ENCODE results near the gene APOB.

APOB gene

DNA sequence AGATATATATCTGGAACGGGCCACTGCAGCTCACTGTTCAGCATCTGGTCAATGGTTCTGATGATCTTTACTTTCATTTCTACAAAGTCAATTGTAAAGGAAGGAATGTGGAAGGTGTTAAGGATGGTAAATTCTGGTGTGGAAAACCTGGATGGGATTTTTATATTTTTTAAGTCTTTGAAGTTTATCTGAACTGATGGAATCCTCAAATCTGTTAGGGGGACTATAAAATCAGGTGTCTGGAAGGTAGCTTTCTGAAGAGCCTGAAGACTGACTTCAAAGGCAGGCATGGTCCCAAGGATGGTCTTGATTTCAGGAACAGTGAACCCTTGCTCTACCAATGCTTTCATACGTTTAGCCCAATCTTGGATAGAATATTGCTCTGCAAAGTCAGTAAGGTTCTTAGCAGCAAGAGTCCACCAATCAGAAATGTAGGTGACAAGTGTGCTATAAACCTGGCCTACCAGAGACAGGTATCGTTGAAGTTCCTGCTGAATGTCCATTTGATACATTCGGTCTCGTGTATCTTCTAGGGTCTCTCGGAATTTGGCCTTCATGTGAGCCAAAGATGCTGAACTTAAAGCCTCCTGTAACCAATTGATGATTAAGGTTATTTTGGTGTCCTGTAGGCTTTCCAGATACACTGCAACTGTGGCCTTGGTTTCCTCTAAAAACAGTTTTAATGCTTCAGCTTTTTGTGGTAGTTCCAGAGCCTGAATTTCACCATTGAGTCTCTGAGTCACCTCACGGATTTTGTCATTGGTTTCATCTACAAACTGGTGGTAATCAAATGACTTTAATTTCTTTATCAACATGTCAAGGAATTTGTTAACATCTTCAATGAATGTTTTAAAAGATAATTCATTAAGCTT is 34.8 kb downstream of the APOB start:
- Histone ChIP-seq H3K36me3 (ENCODE audit: control insufficient read depth, insufficient read depth, low read length) (no peaks in the 10 kb centered on the region), H3K4me1 (ENCODE audit: control insufficient read depth, insufficient read depth, low read length) (no peaks in the 10 kb centered on the region), H3K27me3 (ENCODE audit: control insufficient read depth, insufficient read depth, low read length) (no peaks in the 10 kb centered on the region), H3K27ac (ENCODE audit: low read length) (no peak overlapping the region), H3K4me3 (ENCODE audit: low read length) (no peak overlapping the region), H3K9me3 (ENCODE audit: control insufficient read depth, insufficient read depth, low read length) (no peaks in the 10 kb centered on the region)
- DNase-seq (ENCODE audit: low read depth, low spot score), result no peak
- no CpG with 5 or more reads among the region's 7 CpGs for WGBS (ENCODE audit: insufficient coverage, insufficient read length)

- no peaks in the 10 kb centered on the region for H3K27me3 ChIP-seq (ENCODE audit: control insufficient read depth, insufficient read depth, low read length)
- no peak for DNase-seq (ENCODE audit: low read depth, low spot score)
- H3K27ac ChIP-seq (ENCODE audit: low read length), result no peak overlapping the region
- no peaks in the 10 kb centered on the region for H3K4me1 ChIP-seq (ENCODE audit: control insufficient read depth, insufficient read depth, low read length)
- WGBS (ENCODE audit: insufficient coverage, insufficient read length), result no CpG with 5 or more reads among the region's 9 CpGs
- no peak overlapping the region for H3K4me3 ChIP-seq (ENCODE audit: low read length)
- H3K9me3 ChIP-seq (ENCODE audit: control insufficient read depth, insufficient read depth, low read length), result no peaks in the 10 kb centered on the region
- no peaks in the 10 kb centered on the region for H3K36me3 ChIP-seq (ENCODE audit: control insufficient read depth, insufficient read depth, low read length)
These were observed 35.7 kb downstream of the APOB start for GRCh38 chr2:21008014-21008789.

DNA sequence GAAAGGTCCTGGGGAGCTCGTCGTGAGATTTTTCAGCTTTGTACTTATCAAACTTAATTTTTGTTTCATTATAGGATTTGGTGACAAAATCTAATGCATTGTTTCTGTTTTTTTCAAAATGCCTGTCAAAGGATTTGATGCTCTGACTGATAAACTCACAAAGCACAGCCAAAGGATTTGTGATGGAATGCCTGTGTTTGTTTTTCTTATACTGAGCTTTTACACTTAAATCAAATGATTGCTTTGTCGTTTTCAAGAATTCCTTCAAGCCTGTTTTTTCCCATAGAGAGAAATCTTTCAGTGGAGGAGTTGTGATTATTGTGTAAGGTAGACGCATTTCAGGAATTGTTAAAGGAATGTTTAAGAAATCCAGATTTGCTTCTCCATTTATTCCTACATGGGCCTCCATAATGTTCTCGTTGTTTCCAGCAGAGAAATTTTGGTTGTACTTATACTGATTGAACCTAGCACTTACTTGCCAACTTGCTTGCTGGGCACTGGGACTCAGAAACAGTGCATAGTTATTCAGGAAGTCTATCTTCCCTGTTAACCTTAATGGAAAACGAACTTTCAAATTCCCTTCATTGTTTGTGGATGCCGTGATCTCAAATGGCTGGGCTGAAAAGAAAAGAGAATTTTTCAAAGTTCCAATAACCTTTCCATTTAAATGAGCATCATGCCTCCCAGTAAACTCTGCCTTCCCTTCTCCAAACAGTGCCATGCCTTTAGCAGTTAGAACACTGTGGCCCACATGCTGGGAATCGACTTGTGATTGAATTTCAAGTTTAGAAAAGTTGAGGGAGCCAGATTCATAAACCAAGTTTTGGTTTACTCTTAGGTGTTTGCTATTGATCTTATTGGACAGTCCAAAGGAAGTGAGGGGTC is 36.5 kb downstream of the APOB start:
- no peaks in the 10 kb centered on the region for H3K27me3 ChIP-seq (ENCODE audit: control insufficient read depth, insufficient read depth, low read length)
- WGBS (ENCODE audit: insufficient coverage, insufficient read length), result no CpG with 5 or more reads among the region's 8 CpGs
- H3K9me3 ChIP-seq (ENCODE audit: control insufficient read depth, insufficient read depth, low read length), result no peaks in the 10 kb centered on the region
- no peak overlapping the region for H3K4me3 ChIP-seq (ENCODE audit: low read length)
- H3K27ac ChIP-seq (ENCODE audit: low read length), result no peak overlapping the region
- no peaks in the 10 kb centered on the region for H3K36me3 ChIP-seq (ENCODE audit: control insufficient read depth, insufficient read depth, low read length)
- DNase-seq (ENCODE audit: low read depth, low spot score), result no peak
- H3K4me1 ChIP-seq (ENCODE audit: control insufficient read depth, insufficient read depth, low read length), result no peaks in the 10 kb centered on the region

- no peaks in the 10 kb centered on the region for H3K4me1 ChIP-seq (ENCODE audit: control insufficient read depth, insufficient read depth, low read length)
- DNase-seq (ENCODE audit: low read depth, low spot score), result no peak
- no peaks in the 10 kb centered on the region for H3K9me3 ChIP-seq (ENCODE audit: control insufficient read depth, insufficient read depth, low read length)
- H3K27ac ChIP-seq (ENCODE audit: low read length), result no peak overlapping the region
- no CpG with 5 or more reads among the region's 6 CpGs for WGBS (ENCODE audit: insufficient coverage, insufficient read length)
- no peak overlapping the region for H3K4me3 ChIP-seq (ENCODE audit: low read length)
- H3K27me3 ChIP-seq (ENCODE audit: control insufficient read depth, insufficient read depth, low read length), result no peaks in the 10 kb centered on the region
- H3K36me3 ChIP-seq (ENCODE audit: control insufficient read depth, insufficient read depth, low read length), result no peaks in the 10 kb centered on the region
These were observed 37.3 kb downstream of the APOB start for GRCh38 chr2:21006423-21007128.

GRCh38 chr2:21005700-21006422 is 38.0 kb downstream of the APOB start:
- WGBS (ENCODE audit: insufficient coverage, insufficient read length), result no CpG with 5 or more reads among the region's 9 CpGs
- Histone ChIP-seq H3K36me3 (ENCODE audit: control insufficient read depth, insufficient read depth, low read length) (no peaks in the 10 kb centered on the region), H3K9me3 (ENCODE audit: control insufficient read depth, insufficient read depth, low read length) (no peaks in the 10 kb centered on the region), H3K4me1 (ENCODE audit: control insufficient read depth, insufficient read depth, low read length) (no peaks in the 10 kb centered on the region), H3K27me3 (ENCODE audit: control insufficient read depth, insufficient read depth, low read length) (no peaks in the 10 kb centered on the region), H3K27ac (ENCODE audit: low read length) (no peak overlapping the region), H3K4me3 (ENCODE audit: low read length) (no peak overlapping the region)
- DNase-seq (ENCODE audit: low read depth, low spot score), result no peak

DNA sequence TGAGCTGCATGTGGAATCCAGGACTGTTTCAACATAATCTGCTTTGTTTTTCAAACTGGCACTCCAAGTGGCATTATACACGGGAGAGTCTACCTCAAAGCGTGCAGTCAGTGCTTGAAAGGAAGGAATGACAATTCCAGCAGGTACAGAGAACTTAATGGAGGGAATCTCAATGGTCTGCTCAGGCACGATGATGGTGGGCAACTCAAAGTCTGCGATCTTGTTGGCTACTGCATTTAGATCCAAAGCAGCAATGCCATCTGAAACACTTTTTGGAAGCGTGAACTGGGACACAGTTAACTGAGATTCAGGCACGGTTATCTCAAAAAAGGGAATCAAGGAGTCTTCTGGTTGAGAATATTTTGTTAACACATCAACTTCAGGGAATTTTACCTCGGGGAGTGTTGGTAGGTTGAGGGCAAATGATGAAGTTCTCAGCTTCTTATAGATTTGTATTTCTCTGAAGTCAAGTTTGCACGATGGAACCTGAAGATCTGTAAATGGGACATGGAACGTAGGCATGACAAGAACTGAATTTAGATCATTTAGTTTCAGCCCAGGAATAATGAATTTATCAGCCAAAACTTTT is 38.7 kb downstream of the APOB start:
- Histone ChIP-seq H3K4me3 (ENCODE audit: low read length) (no peak overlapping the region), H3K36me3 (ENCODE audit: control insufficient read depth, insufficient read depth, low read length) (no peaks in the 10 kb centered on the region), H3K27ac (ENCODE audit: low read length) (no peak overlapping the region), H3K4me1 (ENCODE audit: control insufficient read depth, insufficient read depth, low read length) (no peaks in the 10 kb centered on the region), H3K9me3 (ENCODE audit: control insufficient read depth, insufficient read depth, low read length) (no peaks in the 10 kb centered on the region), H3K27me3 (ENCODE audit: control insufficient read depth, insufficient read depth, low read length) (no peaks in the 10 kb centered on the region)
- no peak for DNase-seq (ENCODE audit: low read depth, low spot score)
- WGBS (ENCODE audit: insufficient coverage, insufficient read length), result no CpG with 5 or more reads among the region's 9 CpGs

DNA sequence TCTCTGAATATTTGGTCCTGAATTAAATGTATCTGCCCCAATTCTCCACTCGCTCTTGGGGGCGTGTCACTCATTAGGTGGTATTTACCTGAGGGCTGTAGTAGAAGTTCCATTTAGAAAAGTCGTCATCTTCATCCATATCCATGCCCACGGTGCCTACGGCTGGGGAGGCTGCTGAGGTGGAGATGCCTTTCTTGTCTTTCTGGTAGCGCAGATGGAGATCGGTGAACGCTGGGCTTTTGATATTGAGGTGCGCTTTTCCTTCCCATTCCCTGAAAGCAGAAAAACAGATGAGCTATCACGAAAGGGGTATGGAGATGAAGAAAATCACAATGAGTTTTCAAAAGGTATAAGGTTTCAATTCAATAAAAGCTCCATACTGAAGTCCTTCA is 39.7 kb downstream of the APOB start:
- no peak for DNase-seq (ENCODE audit: low read depth, low spot score)
- WGBS (ENCODE audit: insufficient coverage, insufficient read length), result no CpG with 5 or more reads among the region's 10 CpGs
- H3K9me3 ChIP-seq (ENCODE audit: control insufficient read depth, insufficient read depth, low read length), result no peaks in the 10 kb centered on the region

GRCh38 chr2:21003572-21004180 is 40.2 kb downstream of the APOB start:
- H3K27ac ChIP-seq (ENCODE audit: low read length), result no peak overlapping the region
- no peaks in the 10 kb centered on the region for H3K4me1 ChIP-seq (ENCODE audit: control insufficient read depth, insufficient read depth, low read length)
- H3K9me3 ChIP-seq (ENCODE audit: control insufficient read depth, insufficient read depth, low read length), result no peaks in the 10 kb centered on the region
- WGBS (ENCODE audit: insufficient coverage, insufficient read length), result no CpG with 5 or more reads among the region's 2 CpGs
- H3K27me3 ChIP-seq (ENCODE audit: control insufficient read depth, insufficient read depth, low read length), result no peaks in the 10 kb centered on the region
- H3K36me3 ChIP-seq (ENCODE audit: control insufficient read depth, insufficient read depth, low read length), result no peaks in the 10 kb centered on the region
- H3K4me3 ChIP-seq (ENCODE audit: low read length), result no peak overlapping the region
- no peak for DNase-seq (ENCODE audit: low read depth, low spot score)

More for the DNA sequence above, 39.7 kb downstream of the APOB start:
- H3K4me3 ChIP-seq (ENCODE audit: low read length), result no peak overlapping the region
- H3K4me1 ChIP-seq (ENCODE audit: control insufficient read depth, insufficient read depth, low read length), result no peaks in the 10 kb centered on the region
- no peaks in the 10 kb centered on the region for H3K36me3 ChIP-seq (ENCODE audit: control insufficient read depth, insufficient read depth, low read length)
- H3K27me3 ChIP-seq (ENCODE audit: control insufficient read depth, insufficient read depth, low read length), result no peaks in the 10 kb centered on the region
- no peak overlapping the region for H3K27ac ChIP-seq (ENCODE audit: low read length)

GRCh38 chr2:21002814-21003192 is 41.1 kb downstream of the APOB start:
- Histone ChIP-seq H3K4me3 (ENCODE audit: low read length) (no peak overlapping the region), H3K4me1 (ENCODE audit: control insufficient read depth, insufficient read depth, low read length) (no peaks in the 10 kb centered on the region), H3K9me3 (ENCODE audit: control insufficient read depth, insufficient read depth, low read length) (no peaks in the 10 kb centered on the region), H3K27ac (ENCODE audit: low read length) (no peak overlapping the region), H3K36me3 (ENCODE audit: control insufficient read depth, insufficient read depth, low read length) (no peaks in the 10 kb centered on the region), H3K27me3 (ENCODE audit: control insufficient read depth, insufficient read depth, low read length) (no peaks in the 10 kb centered on the region)
- no peak for DNase-seq (ENCODE audit: low read depth, low spot score)
- no CpG with 5 or more reads among the region's 4 CpGs for WGBS (ENCODE audit: insufficient coverage, insufficient read length)

Data from iPS DF 6.9 (cell line).